Choroid plexus epithelial cell (primary cell): ENCODE results near the gene INO80E.

ENCODE experiments used
- DNase-seq: peaks from one replicate; pipeline ENCODE4 v3.0.0-alpha.2; 2010; ENCODE audit warnings: low read depth
- H3K4me3 ChIP-seq: 2 replicates; pipeline ENCODE4 v1.5.1; 2011; ENCODE audit warnings: low read depth, mild to moderate bottlenecking, control low read depth, low read length, moderate library complexity
- TF ChIP-seq, protein P1 (sequence below): conservative IDR thresholded peaks from 2 replicates; pipeline ENCODE4 v1.5.1; 2011; ENCODE audit warnings: low read depth, mild to moderate bottlenecking, control low read depth, inconsistent platforms, low read length, moderate library complexity

The INO80E gene

DNA sequence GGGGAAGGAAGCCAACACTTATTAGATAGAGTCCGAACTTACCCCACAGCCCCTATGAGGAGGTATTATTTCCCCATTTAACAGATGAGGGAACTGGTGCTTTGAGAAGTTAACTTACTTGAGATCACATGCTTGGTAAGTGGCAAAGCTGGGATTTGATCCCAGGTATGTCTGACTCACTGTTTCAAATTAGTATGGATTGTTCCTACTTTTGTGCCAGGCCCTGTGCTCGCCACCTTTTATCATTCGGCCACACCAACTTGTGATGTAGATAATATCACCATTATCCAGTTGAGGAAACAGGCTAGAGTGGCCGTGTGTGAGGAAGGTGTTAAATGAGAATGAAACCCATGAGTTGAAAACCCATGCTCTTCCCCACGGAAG, 11.3 kb upstream of the INO80E start:
- TF ChIP-seq, protein P1, sequence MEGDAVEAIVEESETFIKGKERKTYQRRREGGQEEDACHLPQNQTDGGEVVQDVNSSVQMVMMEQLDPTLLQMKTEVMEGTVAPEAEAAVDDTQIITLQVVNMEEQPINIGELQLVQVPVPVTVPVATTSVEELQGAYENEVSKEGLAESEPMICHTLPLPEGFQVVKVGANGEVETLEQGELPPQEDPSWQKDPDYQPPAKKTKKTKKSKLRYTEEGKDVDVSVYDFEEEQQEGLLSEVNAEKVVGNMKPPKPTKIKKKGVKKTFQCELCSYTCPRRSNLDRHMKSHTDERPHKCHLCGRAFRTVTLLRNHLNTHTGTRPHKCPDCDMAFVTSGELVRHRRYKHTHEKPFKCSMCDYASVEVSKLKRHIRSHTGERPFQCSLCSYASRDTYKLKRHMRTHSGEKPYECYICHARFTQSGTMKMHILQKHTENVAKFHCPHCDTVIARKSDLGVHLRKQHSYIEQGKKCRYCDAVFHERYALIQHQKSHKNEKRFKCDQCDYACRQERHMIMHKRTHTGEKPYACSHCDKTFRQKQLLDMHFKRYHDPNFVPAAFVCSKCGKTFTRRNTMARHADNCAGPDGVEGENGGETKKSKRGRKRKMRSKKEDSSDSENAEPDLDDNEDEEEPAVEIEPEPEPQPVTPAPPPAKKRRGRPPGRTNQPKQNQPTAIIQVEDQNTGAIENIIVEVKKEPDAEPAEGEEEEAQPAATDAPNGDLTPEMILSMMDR = no peak
- no peak for DNase-seq
- no peak overlapping the region for H3K4me3 ChIP-seq

DNA sequence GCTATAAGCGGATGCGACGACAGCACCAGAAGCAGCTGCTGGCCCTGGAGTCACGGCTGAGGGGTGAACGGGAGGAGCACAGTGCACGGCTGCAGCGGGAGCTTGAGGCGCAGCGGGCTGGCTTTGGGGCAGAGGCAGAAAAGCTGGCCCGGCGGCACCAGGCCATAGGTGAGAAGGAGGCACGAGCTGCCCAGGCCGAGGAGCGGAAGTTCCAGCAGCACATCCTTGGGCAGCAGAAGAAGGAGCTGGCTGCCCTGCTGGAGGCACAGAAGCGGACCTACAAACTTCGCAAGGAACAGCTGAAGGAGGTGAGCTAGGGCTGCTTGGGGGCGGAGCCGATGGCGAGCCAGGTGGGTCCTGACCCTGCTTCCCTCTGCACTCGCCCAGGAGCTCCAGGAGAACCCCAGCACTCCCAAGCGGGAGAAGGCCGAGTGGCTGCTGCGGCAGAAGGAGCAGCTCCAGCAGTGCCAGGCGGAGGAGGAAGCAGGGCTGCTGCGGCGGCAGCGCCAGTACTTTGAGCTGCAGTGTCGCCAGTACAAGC, 10.7 kb upstream of the INO80E start:
- no peak for DNase-seq
- H3K4me3 ChIP-seq = no peak overlapping the region
- TF ChIP-seq, protein P1 = no peak

DNA sequence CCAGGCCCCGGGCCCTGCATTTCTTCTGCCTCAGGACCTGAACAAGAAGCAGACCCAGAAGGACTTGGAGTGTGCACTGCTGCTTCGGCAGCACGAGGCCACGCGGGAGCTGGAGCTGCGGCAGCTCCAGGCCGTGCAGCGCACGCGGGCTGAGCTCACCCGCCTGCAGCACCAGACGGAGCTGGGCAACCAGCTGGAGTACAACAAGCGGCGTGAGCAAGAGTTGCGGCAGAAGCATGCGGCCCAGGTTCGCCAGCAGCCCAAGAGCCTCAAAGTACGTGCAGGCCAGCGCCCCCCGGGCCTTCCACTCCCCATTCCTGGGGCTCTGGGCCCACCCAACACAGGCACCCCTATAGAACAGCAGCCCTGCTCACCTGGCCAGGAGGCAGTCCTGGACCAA, 9.8 kb upstream of the INO80E start:
- DNase-seq = no peak
- no peak overlapping the region for H3K4me3 ChIP-seq
- TF ChIP-seq, protein P1 = no peak

DNA sequence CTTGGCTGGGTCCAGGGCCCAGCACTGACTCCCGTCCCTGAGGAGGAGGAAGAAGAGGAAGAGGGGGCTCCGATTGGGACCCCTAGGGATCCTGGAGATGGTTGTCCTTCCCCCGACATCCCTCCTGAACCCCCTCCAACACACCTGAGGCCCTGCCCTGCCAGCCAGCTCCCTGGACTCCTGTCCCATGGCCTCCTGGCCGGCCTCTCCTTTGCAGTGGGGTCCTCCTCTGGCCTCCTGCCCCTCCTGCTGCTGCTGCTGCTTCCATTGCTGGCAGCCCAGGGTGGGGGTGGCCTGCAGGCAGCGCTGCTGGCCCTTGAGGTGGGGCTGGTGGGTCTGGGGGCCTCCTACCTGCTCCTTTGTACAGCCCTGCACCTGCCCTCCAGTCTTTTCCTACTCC, 9.1 kb upstream of the INO80E start:
- DNase-seq = no peak
- no peak overlapping the region for H3K4me3 ChIP-seq
- TF ChIP-seq, protein P1 = no peak

DNA sequence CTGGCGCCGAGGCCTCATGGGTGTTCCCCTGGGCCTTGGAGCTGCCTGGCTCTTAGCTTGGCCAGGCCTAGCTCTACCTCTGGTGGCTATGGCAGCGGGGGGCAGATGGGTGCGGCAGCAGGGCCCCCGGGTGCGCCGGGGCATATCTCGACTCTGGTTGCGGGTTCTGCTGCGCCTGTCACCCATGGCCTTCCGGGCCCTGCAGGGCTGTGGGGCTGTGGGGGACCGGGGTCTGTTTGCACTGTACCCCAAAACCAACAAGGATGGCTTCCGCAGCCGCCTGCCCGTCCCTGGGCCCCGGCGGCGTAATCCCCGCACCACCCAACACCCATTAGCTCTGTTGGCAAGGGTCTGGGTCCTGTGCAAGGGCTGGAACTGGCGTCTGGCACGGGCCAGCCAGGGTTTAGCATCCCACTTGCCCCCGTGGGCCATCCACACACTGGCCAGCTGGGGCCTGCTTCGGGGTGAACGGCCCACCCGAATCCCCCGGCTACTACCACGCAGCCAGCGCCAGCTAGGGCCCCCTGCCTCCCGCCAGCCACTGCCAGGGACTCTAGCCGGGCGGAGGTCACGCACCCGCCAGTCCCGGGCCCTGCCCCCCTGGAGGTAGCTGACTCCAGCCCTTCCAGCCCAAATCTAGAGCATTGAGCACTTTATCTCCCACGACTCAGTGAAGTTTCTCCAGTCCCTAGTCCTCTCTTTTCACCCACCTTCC, 8.5 kb upstream of the INO80E start:
- H3K4me3 ChIP-seq = no peak overlapping the region
- DNase-seq = no peak
- TF ChIP-seq, protein P1 = no peak

- TF ChIP-seq, protein P1 = no peak
- no peak overlapping the region for H3K4me3 ChIP-seq
- DNase-seq = no peak
Measured at GRCh38 chr16:29988346-29989075, 7.5 kb upstream of the INO80E start.
